Neuronal stem cell (in vitro differentiated cells): Measurements from ENCODE around the gene UBL3.

ENCODE experiments used
- DNase-seq: peaks from one replicate; pipeline ENCODE4 v3.0.0-alpha.2; 2013; ENCODE audit warnings: low spot score
- H2AFZ ChIP-seq: one replicate; pipeline ENCODE4 v1.6.1; 2013; ENCODE audit warnings: mild to moderate bottlenecking, low read length, inconsistent platforms
- H2AK5ac ChIP-seq: 2 replicates; pipeline ENCODE4 v1.6.1; 2013; ENCODE audit warnings: low read depth, mild to moderate bottlenecking, inconsistent platforms, low read length, moderate library complexity, mixed read lengths
- H2BK120ac ChIP-seq: 2 replicates; pipeline ENCODE4 v1.6.1; 2013; ENCODE audit warnings: low read depth, mild to moderate bottlenecking, inconsistent platforms, low read length, moderate library complexity, mixed read lengths
- H2BK12ac ChIP-seq: one replicate; pipeline ENCODE4 v1.6.1; 2013; ENCODE audit warnings: low read length, inconsistent platforms
- H2BK15ac ChIP-seq: 2 replicates; pipeline ENCODE4 v1.6.1; 2013; ENCODE audit warnings: mild to moderate bottlenecking, low read length, inconsistent platforms, mixed read lengths
- H2BK5ac ChIP-seq: one replicate; pipeline ENCODE4 v1.6.1; 2013; ENCODE audit warnings: inconsistent platforms, mild to moderate bottlenecking, low read length, moderate library complexity
- H3K14ac ChIP-seq: one replicate; pipeline ENCODE4 v1.6.1; 2013; ENCODE audit warnings: low read length, inconsistent platforms
- H3K18ac ChIP-seq: 2 replicates; pipeline ENCODE4 v1.6.1; 2013; ENCODE audit warnings: low read length, inconsistent platforms
- H3K23ac ChIP-seq: 2 replicates; pipeline ENCODE4 v1.6.1; 2013; ENCODE audit warnings: low read depth, mild to moderate bottlenecking, mixed read lengths, low read length, inconsistent platforms; ENCODE audit not compliant: poor library complexity
- H3K27ac ChIP-seq: replicated peaks from 3 replicates; pipeline ENCODE4 v1.5.1; 2013; ENCODE audit warnings: low read length, inconsistent platforms
- H3K27me3 ChIP-seq, 3 experiments: 2 replicates each; pipeline ENCODE4 v1.6.1; 2013; ENCODE audit warnings: low read length in 3 of 3, mild to moderate bottlenecking in 2 of 3, inconsistent platforms in 1 of 3, low read depth in 1 of 3, mixed read lengths in 1 of 3, moderate library complexity in 1 of 3; ENCODE audit not compliant: control insufficient read depth in 3 of 3, insufficient read depth in 3 of 3
- H3K36me3 ChIP-seq, 2 donors: replicated peaks in 1 of 2; 2 replicates each; pipeline ENCODE4 v1.6.1; 2013; ENCODE audit warnings: low read length in 2 of 2; ENCODE audit not compliant: control insufficient read depth in 2 of 2, insufficient read depth in 2 of 2
- H3K4ac ChIP-seq: 2 replicates; pipeline ENCODE4 v1.6.1; 2013; ENCODE audit warnings: inconsistent platforms, mild to moderate bottlenecking, low read length, moderate library complexity
- H3K4me1 ChIP-seq, 2 donors: 1 replicate in 1 of 2; 2 replicates in 1 of 2; pipeline ENCODE4 v1.6.1; 2013; ENCODE audit warnings: low read length in 2 of 2, low read depth in 1 of 2; ENCODE audit not compliant: control insufficient read depth in 2 of 2, insufficient read depth in 1 of 2
- H3K4me2 ChIP-seq: one replicate; pipeline ENCODE4 v1.6.1; 2013; ENCODE audit warnings: mild to moderate bottlenecking, low read length, inconsistent platforms; ENCODE audit not compliant: insufficient read depth, poor library complexity, severe bottlenecking
- H3K4me3 ChIP-seq, 2 donors: 2 replicates each; pipeline ENCODE4 v1.5.1; 2013; ENCODE audit warnings: low read length in 2 of 2, mild to moderate bottlenecking in 2 of 2, inconsistent platforms in 1 of 2, moderate library complexity in 1 of 2
- H3K79me1 ChIP-seq: one replicate; pipeline ENCODE4 v1.6.1; 2013; ENCODE audit warnings: low read depth, mild to moderate bottlenecking, inconsistent platforms, low read length, moderate library complexity
- H3K9ac ChIP-seq: one replicate; pipeline ENCODE4 v1.6.1; 2013; ENCODE audit warnings: mild to moderate bottlenecking, low read depth, low read length, inconsistent platforms; ENCODE audit not compliant: poor library complexity
- H3K9me3 ChIP-seq, 2 donors: replicated peaks in 1 of 2; 2 replicates each; pipeline versions ENCODE3 to v1.6.1; 2013; ENCODE audit warnings: low read length in 2 of 2, mild to moderate bottlenecking in 2 of 2, inconsistent platforms in 1 of 2, low read depth in 1 of 2, mixed read lengths in 1 of 2, moderate library complexity in 1 of 2; ENCODE audit not compliant: control insufficient read depth in 2 of 2, insufficient read depth in 1 of 2
- H4K8ac ChIP-seq: one replicate; pipeline ENCODE4 v1.6.1; 2013; ENCODE audit warnings: low read depth, mild to moderate bottlenecking, inconsistent platforms, low read length, moderate library complexity
- H4K91ac ChIP-seq: one replicate; pipeline ENCODE4 v1.6.1; 2013; ENCODE audit warnings: low read length, low read depth, mild to moderate bottlenecking, inconsistent platforms; ENCODE audit not compliant: poor library complexity
- WGBS, 2 donors: extraction: QIAGEN DNeasy Blood & Tissue Kit; methylation state at CpG; one replicate each; pipeline ENCODE4 v1.1.7; 2013; ENCODE audit warnings: missing lambda C conversion rate in 2 of 2, mixed read lengths in 1 of 2; ENCODE audit not compliant: insufficient read length in 2 of 2, insufficient replicate concordance in 1 of 2; ENCODE audit errors: extremely low coverage in 2 of 2; 5-methylcytosine and 5-hydroxymethylcytosine counted together

Gene UBL3

GRCh38 chr13:29782798-29783197 is 67.6 kb downstream of the UBL3 start:
- no peak overlapping the region for H2BK5ac ChIP-seq
- peaks cover 2% of the 10 kb centered on the region for H3K79me1 ChIP-seq
- no peak for DNase-seq
- no peak overlapping the region for H2BK120ac ChIP-seq
- no peak overlapping the region for H4K8ac ChIP-seq
- no peak overlapping the region for H2BK12ac ChIP-seq
- no peaks in the 10 kb centered on the region for H3K27me3 ChIP-seq
- H3K23ac ChIP-seq = no peak overlapping the region
- WGBS, 2 donors = no CpG with 5 or more reads among the region's 1 CpG
- no peak overlapping the region for H3K14ac ChIP-seq
- H3K9me3 ChIP-seq = no peaks in the 10 kb centered on the region
- no peak overlapping the region for H4K91ac ChIP-seq
- no peak overlapping the region for H3K27ac ChIP-seq
- H3K4me2 ChIP-seq = no peak overlapping the region
- H3K4me3 ChIP-seq = no peak overlapping the region
- H2BK15ac ChIP-seq = no peak overlapping the region
- no peak overlapping the region for H3K4ac ChIP-seq
- H3K36me3 ChIP-seq = no peaks in the 10 kb centered on the region
- no peak overlapping the region for H3K18ac ChIP-seq
- no peak overlapping the region for H2AFZ ChIP-seq
- no peaks in the 10 kb centered on the region for H3K4me1 ChIP-seq
- H2AK5ac ChIP-seq = no peak overlapping the region
- no peak overlapping the region for H3K9ac ChIP-seq

- no peak overlapping the region for H3K18ac ChIP-seq
- H3K27me3 ChIP-seq = no peaks in the 10 kb centered on the region
- H3K4me3 ChIP-seq = no peak overlapping the region
- H2BK120ac ChIP-seq = no peak overlapping the region
- H2AFZ ChIP-seq = no peak overlapping the region
- H3K79me1 ChIP-seq = no peaks in the 10 kb centered on the region
- no peak for DNase-seq
- H4K8ac ChIP-seq = no peak overlapping the region
- H2BK15ac ChIP-seq = no peak overlapping the region
- no peak overlapping the region for H2BK5ac ChIP-seq
- no peaks in the 10 kb centered on the region for H3K36me3 ChIP-seq
- no peak overlapping the region for H2BK12ac ChIP-seq
- H3K9ac ChIP-seq = no peak overlapping the region
- H3K27ac ChIP-seq = no peak overlapping the region
- H3K4me1 ChIP-seq = peaks cover 0 to 1% of the 10 kb centered on the region in 2 donors
- no peak overlapping the region for H3K4ac ChIP-seq
- no peak overlapping the region for H4K91ac ChIP-seq
- whole genome bisulfite sequencing, 2 donors = no CpG with 5 or more reads among the region's 1 CpG
- H3K14ac ChIP-seq = no peak overlapping the region
- H3K9me3 ChIP-seq = no peaks in the 10 kb centered on the region
- no peak overlapping the region for H2AK5ac ChIP-seq
- no peak overlapping the region for H3K23ac ChIP-seq
- no peak overlapping the region for H3K4me2 ChIP-seq
Measured at GRCh38 chr13:29774830-29775229, 75.6 kb downstream of the UBL3 start.

GRCh38 chr13:29771247-29771646 is 79.2 kb downstream of the UBL3 start:
- H2BK5ac ChIP-seq = no peak overlapping the region
- H3K27ac ChIP-seq = no peak overlapping the region
- H3K9me3 ChIP-seq = no peaks in the 10 kb centered on the region
- H2BK12ac ChIP-seq = no peak overlapping the region
- no peak overlapping the region for H4K8ac ChIP-seq
- no peaks in the 10 kb centered on the region for H3K79me1 ChIP-seq
- WGBS, 2 donors = no CpG with 5 or more reads among the region's 2 CpGs
- H2BK15ac ChIP-seq = no peak overlapping the region
- no peak overlapping the region for H3K4me2 ChIP-seq
- H3K36me3 ChIP-seq = peaks cover 0 to 13% of the 10 kb centered on the region in 2 donors
- H3K27me3 ChIP-seq = no peaks in the 10 kb centered on the region
- H2AFZ ChIP-seq = no peak overlapping the region
- H3K14ac ChIP-seq = no peak overlapping the region
- no peak overlapping the region for H2BK120ac ChIP-seq
- no peak overlapping the region for H3K4ac ChIP-seq
- no peak overlapping the region for H4K91ac ChIP-seq
- peak; percentile 21 for DNase-seq
- H2AK5ac ChIP-seq = no peak overlapping the region
- no peak overlapping the region for H3K23ac ChIP-seq
- no peak overlapping the region for H3K18ac ChIP-seq
- peaks cover 0 to 1% of the 10 kb centered on the region in 2 donors for H3K4me1 ChIP-seq
- no peak overlapping the region for H3K9ac ChIP-seq
- H3K4me3 ChIP-seq = no peak overlapping the region

- Histone ChIP-seq H3K4me3 (no peak overlapping the region), H2BK12ac (no peak overlapping the region), H3K4me1 (no peaks in the 10 kb centered on the region), H4K91ac (no peak overlapping the region), H2BK5ac (no peak overlapping the region), H3K23ac (no peak overlapping the region), H2AK5ac (no peak overlapping the region), H3K9ac (no peak overlapping the region), H3K9me3 (no peaks in the 10 kb centered on the region), H3K4ac (no peak overlapping the region), H3K18ac (no peak overlapping the region), H3K79me1 (no peaks in the 10 kb centered on the region), H4K8ac (no peak overlapping the region), H3K14ac (no peak overlapping the region), H3K27ac (no peak overlapping the region), H2AFZ (no peak overlapping the region), H3K27me3 (no peaks in the 10 kb centered on the region), H2BK120ac (no peak overlapping the region), H3K4me2 (no peak overlapping the region), H3K36me3 (peaks cover 0 to 16% of the 10 kb centered on the region in 2 donors), H2BK15ac (no peak overlapping the region)
- whole genome bisulfite sequencing, 2 donors = no CpG with 5 or more reads among the region's 5 CpGs
- no peak for DNase-seq
Measured at GRCh38 chr13:29767006-29767405, 83.4 kb downstream of the UBL3 start.
